Ascending aorta (tissue), 2 donors: ENCODE measurements around the gene DLGAP4. TPM values are rescaled to one million over a fixed set of nuclear protein-coding genes. Genes with fewer than 3 reads are reported as not detected.

Source experiments
- DNase-seq, 2 donors: peaks; one replicate each; pipeline ENCODE4 v3.0.0-alpha.2; 2019; ENCODE audit warnings: low spot score in 2 of 2
- H3K27ac ChIP-seq, 2 donors: fragments of 200-600 bp; sonication (generic); one replicate each; pipeline ENCODE4 v1.5.1; 2016 to 2017; ENCODE audit warnings: mild to moderate bottlenecking in 1 of 2
- H3K27me3 ChIP-seq: fragments of 200-600 bp; sonication (generic); one replicate; pipeline ENCODE4 v1.5.1; 2017
- H3K36me3 ChIP-seq, 2 donors: fragments of 200-600 bp; sonication (generic); one replicate each; pipeline ENCODE4 v1.5.1; 2016
- H3K4me1 ChIP-seq, 2 donors: fragments of 200-600 bp; sonication (generic); one replicate each; pipeline ENCODE4 v1.5.1; 2016 to 2017; ENCODE audit warnings: mild to moderate bottlenecking in 1 of 2
- H3K4me3 ChIP-seq, 2 donors: fragments of 200-600 bp; sonication (generic); one replicate each; pipeline ENCODE4 v1.5.1; 2016 to 2017; ENCODE audit warnings: mild to moderate bottlenecking in 1 of 2
- H3K9me3 ChIP-seq, 2 donors: fragments of 200-600 bp; sonication (generic); one replicate each; pipeline ENCODE4 v1.5.1; 2016
- CTCF ChIP-seq, 3 experiments: fragments of 200-600 bp in 2 of 3; fragments of 450-650 bp in 1 of 3; sonication (generic) in 2 of 3; IDR thresholded peaks; one replicate each; pipeline ENCODE4 v1.5.1; 2016 to 2019; ENCODE audit warnings: antibody characterized with exemption in 3 of 3, mild to moderate bottlenecking in 1 of 3, moderate library complexity in 1 of 3
- intact Hi-C: fragments of 100-400 bp; cut with DNase I; formaldehyde crosslinking; loops from one replicate; pipeline ENCODE4 v1.15.1; 2023
- total RNA-seq: library from RNA; depleted of rRNA; stranded (reverse); fragments of >200 nt; gene quantifications from one replicate; pipeline ENCODE4 v1.1.0, GENCODE V29; 2016

The DLGAP4 gene
- total RNA-seq, 1 donor from 2014 or later = 98.2 TPM

- peaks cover 48 to 54% of the 10 kb centered on the region in 2 donors for H3K36me3 ChIP-seq
- no peaks in the 10 kb centered on the region for H3K9me3 ChIP-seq
- no peaks in the 10 kb centered on the region for H3K27me3 ChIP-seq
- H3K4me1 ChIP-seq = peaks cover 0 to 14% of the 10 kb centered on the region in 2 donors
- no peak for TF ChIP-seq CTCF (IDR thresholded peaks at IDR 0.05)
- H3K27ac ChIP-seq = peak overlapping the region; percentile 18 to 39
- peak in 1 of 2 donors; percentile 50 for DNase-seq
- H3K4me3 ChIP-seq = no peak overlapping the region
- intact Hi-C loops = loop anchor here (5.0 kb wide), 1 partner anchor 62 kb away; no protein-coding TSS in a partner anchor
Observed at GRCh38 chr20:36528875-36529417, 222.8 kb downstream of the DLGAP4 start.

- DNase-seq = peak in 1 of 2 donors; percentile 39
- H3K27ac ChIP-seq = no peak overlapping the region
- H3K4me1 ChIP-seq = peaks cover 0 to 9% of the 10 kb centered on the region in 2 donors
- no peak for TF ChIP-seq CTCF (IDR thresholded peaks at IDR 0.05)
- intact Hi-C loops = no loop called here
- no peaks in the 10 kb centered on the region for H3K9me3 ChIP-seq
- H3K4me3 ChIP-seq = no peak overlapping the region
- no peaks in the 10 kb centered on the region for H3K27me3 ChIP-seq
- peaks cover 16 to 20% of the 10 kb centered on the region in 2 donors for H3K36me3 ChIP-seq
Observed at GRCh38 chr20:36532388-36532787, 226.2 kb downstream of the DLGAP4 start.

- TF ChIP-seq CTCF (IDR thresholded peaks at IDR 0.05) = no peak
- no peaks in the 10 kb centered on the region for H3K27me3 ChIP-seq
- intact Hi-C loops = no loop called here
- no peak overlapping the region for H3K4me3 ChIP-seq
- H3K27ac ChIP-seq = peak overlapping the region in 1 of 2 donors; percentile 39
- peaks cover 4 to 10% of the 10 kb centered on the region in 2 donors for H3K4me1 ChIP-seq
- peak in 1 of 2 donors; percentile 53 for DNase-seq
- H3K9me3 ChIP-seq = no peaks in the 10 kb centered on the region
- peaks cover 12 to 16% of the 10 kb centered on the region in 2 donors for H3K36me3 ChIP-seq
Observed at GRCh38 chr20:36532822-36533221, 226.7 kb downstream of the DLGAP4 start.

GRCh38 chr20:36538026-36538722, 232.0 kb downstream of the DLGAP4 start:
- peaks cover 5 to 31% of the 10 kb centered on the region in 2 donors for H3K4me1 ChIP-seq
- peak overlapping the region; percentile 77 to 98 for H3K27ac ChIP-seq
- H3K36me3 ChIP-seq = peaks cover 0 to 8% of the 10 kb centered on the region in 2 donors
- H3K27me3 ChIP-seq = no peaks in the 10 kb centered on the region
- H3K4me3 ChIP-seq = peak overlapping the region in 1 of 2 donors; percentile 93
- DNase-seq = peak in 1 of 2 donors; percentile 60
- intact Hi-C loops = no loop called here
- peak in 1 of 3 experiments; percentile 20 for TF ChIP-seq CTCF (IDR thresholded peaks at IDR 0.05)
- no peaks in the 10 kb centered on the region for H3K9me3 ChIP-seq

- peak overlapping the region; percentile 98 to 99 for H3K27ac ChIP-seq
- H3K4me1 ChIP-seq = peaks cover 10 to 44% of the 10 kb centered on the region in 2 donors
- H3K4me3 ChIP-seq = peak overlapping the region; percentile 92 to 93
- H3K36me3 ChIP-seq = peaks cover 11 to 25% of the 10 kb centered on the region in 2 donors
- DNase-seq = no peak
- intact Hi-C loops = loop anchor here (2.0 to 5.0 kb wide), 3 partner anchors 32 to 232 kb away; partner anchors contain the start of genes DSN1 and TGIF2
- H3K9me3 ChIP-seq = no peaks in the 10 kb centered on the region
- H3K27me3 ChIP-seq = no peaks in the 10 kb centered on the region
- TF ChIP-seq CTCF (IDR thresholded peaks at IDR 0.05) = no peak
Observed at GRCh38 chr20:36540551-36541211, 234.5 kb downstream of the DLGAP4 start.
